GM18870 (cell line): ENCODE data around the gene DNA2.
"Not testable (repeated sequence)": the region's sequence is repeated elsewhere in the genome, so short reads cannot be mapped to it uniquely, and the experiment has no call there.

Source experiments
- ATAC-seq: cut with Tn5 transposase; IDR thresholded peaks from one replicate; pipeline ENCODE4 v1.9.1; 2021; ENCODE audit warnings: moderate library complexity; ENCODE audit not compliant: unreplicated experiment

Gene DNA2

GRCh38 chr10:68471586-68472408 lies at the start of gene DNA2:
Gene DNA2 (minus strand): TSS chr10:68471973. CDS start chr10:68471864, 109 bp downstream.
- peak; percentile 73 for ATAC-seq

- not testable (repeated sequence) for ATAC-seq
Measured at GRCh38 chr10:68518609-68519008, 46.8 kb upstream of the DNA2 start.

- no peak for ATAC-seq
Measured at GRCh38 chr10:68517188-68517587, 45.4 kb upstream of the DNA2 start.

GRCh38 chr10:68516766-68517165 lies 45.0 kb upstream of the DNA2 start:
- ATAC-seq, result no peak

- ATAC-seq, result not testable (repeated sequence)
Measured at GRCh38 chr10:68516216-68516615, 44.4 kb upstream of the DNA2 start.

GRCh38 chr10:68508090-68508489 lies 36.3 kb upstream of the DNA2 start:
- ATAC-seq, result no peak

- no peak for ATAC-seq
Measured at GRCh38 chr10:68506411-68506810, 34.6 kb upstream of the DNA2 start.

GRCh38 chr10:68502846-68503245 lies 31.1 kb upstream of the DNA2 start:
- no peak for ATAC-seq

- no peak for ATAC-seq
Measured at GRCh38 chr10:68501691-68502090, 29.9 kb upstream of the DNA2 start.

GRCh38 chr10:68499544-68499943 lies 27.8 kb upstream of the DNA2 start:
- ATAC-seq, result no peak

GRCh38 chr10:68496072-68496471 lies 24.3 kb upstream of the DNA2 start:
- no peak for ATAC-seq

GRCh38 chr10:68492118-68492517 lies 20.3 kb upstream of the DNA2 start:
- ATAC-seq, result no peak

GRCh38 chr10:68489919-68490318 lies 18.1 kb upstream of the DNA2 start:
- no peak for ATAC-seq

- ATAC-seq, result no peak
Measured at GRCh38 chr10:68474021-68474420, 2.2 kb upstream of the DNA2 start.

GRCh38 chr10:68471063-68471585 lies 649 bp downstream of the DNA2 start:
- ATAC-seq, result no peak

GRCh38 chr10:68470300-68470699 lies 1.5 kb downstream of the DNA2 start:
- no peak for ATAC-seq

GRCh38 chr10:68469838-68470237 lies 1.9 kb downstream of the DNA2 start:
- ATAC-seq, result no peak

- not testable (repeated sequence) for ATAC-seq
Measured at GRCh38 chr10:68464729-68465128, 7.0 kb downstream of the DNA2 start.

- no peak for ATAC-seq
Measured at GRCh38 chr10:68463365-68464093, 8.2 kb downstream of the DNA2 start.

GRCh38 chr10:68462536-68462935 lies 9.2 kb downstream of the DNA2 start:
- no peak for ATAC-seq

GRCh38 chr10:68461032-68461431 lies 10.7 kb downstream of the DNA2 start:
- ATAC-seq, result no peak

GRCh38 chr10:68449698-68450097 lies 22.1 kb downstream of the DNA2 start:
- not testable (repeated sequence) for ATAC-seq
